ENCODE results near the gene ZMPSTE24.

ZMPSTE24 gene

DNA sequence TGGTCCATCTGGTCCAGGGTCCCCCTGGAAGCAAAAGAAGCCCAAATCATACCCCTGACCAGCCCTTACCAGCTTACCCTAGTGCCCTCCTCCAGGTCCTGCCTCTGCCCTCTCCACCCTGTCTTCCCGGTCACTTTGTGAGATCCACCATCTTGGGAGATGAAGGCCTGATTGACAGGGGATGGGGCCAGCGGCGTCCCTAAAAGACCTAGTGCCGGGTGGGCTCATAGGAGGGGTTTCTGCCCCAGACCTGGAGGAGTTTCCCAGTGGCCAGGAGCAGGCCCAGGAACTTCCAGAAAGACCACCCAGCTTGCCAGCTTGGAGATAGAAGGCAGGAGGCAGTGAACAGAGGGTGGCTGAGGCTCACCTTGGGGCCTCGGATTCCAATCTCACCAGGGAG is 53.7 kb downstream of the ZMPSTE24 start:
- Histone ChIP-seq H3K36me3 (ENCODE audit: control insufficient read depth, insufficient read depth, low read length) (peaks cover 3% of the 10 kb centered on the region; the same call in 1 of the 2 replicates), H3K4me3 (ENCODE audit: low read length) (no peak overlapping the region), H3K27ac (ENCODE audit: low read length) (no peak overlapping the region), H3K9me3 (ENCODE audit: control insufficient read depth, insufficient read depth, low read length) (no peaks in the 10 kb centered on the region), H3K4me1 (ENCODE audit: control insufficient read depth, insufficient read depth, low read length) (no peaks in the 10 kb centered on the region), H3K27me3 (ENCODE audit: control insufficient read depth, insufficient read depth, low read length) (peaks cover 14% of the 10 kb centered on the region)
- no CpG with 5 or more reads among the region's 5 CpGs for WGBS (ENCODE audit: insufficient coverage, insufficient read length)
- DNase-seq (ENCODE audit: low read depth, low spot score): no peak

DNA sequence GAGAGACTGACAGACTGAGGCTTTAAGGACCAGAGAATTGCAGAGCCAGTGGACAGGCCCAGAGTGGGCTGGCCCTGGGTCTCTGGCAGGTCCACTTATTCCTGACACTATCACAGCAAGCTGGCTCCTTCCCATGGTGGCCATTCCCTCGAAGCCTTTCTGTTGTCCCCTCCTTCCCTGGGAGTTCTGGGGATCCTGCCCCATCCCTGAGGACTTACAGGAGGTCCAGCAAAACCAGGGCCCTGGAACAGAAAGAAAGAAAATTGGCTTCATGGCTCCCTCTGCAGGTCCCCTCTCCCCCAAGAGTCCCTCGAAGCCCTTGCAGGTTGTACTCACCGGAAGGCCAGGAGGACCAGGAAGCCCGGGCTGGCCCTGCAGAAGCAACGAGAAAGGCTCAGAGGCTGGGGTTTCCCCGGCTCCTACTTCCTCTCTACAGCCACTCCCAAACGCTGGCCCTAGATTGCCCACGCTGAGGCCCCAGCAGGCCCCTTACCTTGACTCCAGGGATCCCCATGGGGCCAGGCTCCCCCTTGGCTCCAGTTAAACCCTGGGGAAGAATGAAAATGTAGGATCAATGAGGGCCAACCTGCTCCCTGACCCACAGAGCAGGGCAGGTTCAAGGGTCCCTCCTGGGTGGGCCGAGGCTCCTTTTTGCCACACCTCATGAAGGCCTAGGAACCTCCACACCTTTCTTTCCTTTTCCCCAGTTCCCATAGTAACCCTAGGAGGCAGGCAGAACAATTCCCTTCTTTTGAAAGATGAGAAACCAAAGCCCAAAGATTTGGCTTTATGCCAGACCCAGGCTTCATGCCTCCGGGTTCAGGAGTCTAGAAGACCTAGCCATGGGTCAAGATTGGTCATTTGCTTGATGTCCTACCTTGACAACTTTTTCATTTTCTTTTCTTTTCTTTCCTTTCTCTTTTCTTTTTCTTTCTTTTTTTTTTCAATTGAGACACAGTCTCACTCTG is 54.5 kb downstream of the ZMPSTE24 start:
- Histone ChIP-seq H3K9me3 (ENCODE audit: control insufficient read depth, insufficient read depth, low read length) (no peaks in the 10 kb centered on the region), H3K4me1 (ENCODE audit: control insufficient read depth, insufficient read depth, low read length) (no peaks in the 10 kb centered on the region; the same call in 1 of the 2 replicates), H3K4me3 (ENCODE audit: low read length) (no peak overlapping the region), H3K27ac (ENCODE audit: low read length) (no peak overlapping the region), H3K27me3 (ENCODE audit: control insufficient read depth, insufficient read depth, low read length) (peaks cover 21% of the 10 kb centered on the region), H3K36me3 (ENCODE audit: control insufficient read depth, insufficient read depth, low read length) (peaks cover 3% of the 10 kb centered on the region; the same call in 1 of the 2 replicates)
- WGBS (ENCODE audit: insufficient coverage, insufficient read length): no CpG with 5 or more reads among the region's 10 CpGs
- no peak for DNase-seq (ENCODE audit: low read depth, low spot score)

DNA sequence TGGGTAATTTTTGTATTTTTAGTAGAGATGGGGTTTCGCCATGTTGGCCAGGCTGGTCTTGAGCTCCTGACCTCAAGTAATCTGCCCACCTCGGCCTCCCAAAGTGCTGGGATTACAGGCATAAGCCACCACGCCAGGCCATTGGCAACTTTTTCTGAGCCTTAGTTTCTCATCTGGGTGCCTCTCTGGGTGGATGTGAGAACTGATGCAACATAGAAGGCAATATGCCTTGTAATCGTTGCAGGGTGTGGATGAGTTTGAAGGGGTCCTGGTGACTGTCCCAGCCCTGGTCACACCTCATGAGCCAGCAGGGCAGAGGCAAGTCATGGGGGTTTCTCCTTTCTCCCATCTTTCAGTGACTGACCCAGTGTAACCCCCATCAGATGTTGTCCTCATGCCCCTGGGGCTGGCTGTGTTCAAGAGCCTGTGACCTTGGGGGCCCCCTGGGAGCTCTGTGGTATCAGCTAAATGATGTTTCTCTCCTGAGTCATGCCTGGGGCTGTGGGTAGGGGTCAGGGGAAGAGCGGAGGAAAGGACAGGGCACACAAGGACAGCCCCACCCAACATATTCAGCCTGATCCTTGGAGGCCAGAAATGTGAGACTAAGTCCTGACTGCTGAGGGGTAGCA is 55.4 kb downstream of the ZMPSTE24 start:
- peaks cover 3% of the 10 kb centered on the region; the same call in 1 of the 2 replicates for H3K36me3 ChIP-seq (ENCODE audit: control insufficient read depth, insufficient read depth, low read length)
- no peak for DNase-seq (ENCODE audit: low read depth, low spot score)
- H3K27ac ChIP-seq (ENCODE audit: low read length): no peak overlapping the region
- peaks cover 25% of the 10 kb centered on the region for H3K27me3 ChIP-seq (ENCODE audit: control insufficient read depth, insufficient read depth, low read length)
- H3K9me3 ChIP-seq (ENCODE audit: control insufficient read depth, insufficient read depth, low read length): no peaks in the 10 kb centered on the region
- H3K4me3 ChIP-seq (ENCODE audit: low read length): no peak overlapping the region
- no CpG with 5 or more reads among the region's 5 CpGs for WGBS (ENCODE audit: insufficient coverage, insufficient read length)
- no peaks in the 10 kb centered on the region; the same call in 1 of the 2 replicates for H3K4me1 ChIP-seq (ENCODE audit: control insufficient read depth, insufficient read depth, low read length)

DNA sequence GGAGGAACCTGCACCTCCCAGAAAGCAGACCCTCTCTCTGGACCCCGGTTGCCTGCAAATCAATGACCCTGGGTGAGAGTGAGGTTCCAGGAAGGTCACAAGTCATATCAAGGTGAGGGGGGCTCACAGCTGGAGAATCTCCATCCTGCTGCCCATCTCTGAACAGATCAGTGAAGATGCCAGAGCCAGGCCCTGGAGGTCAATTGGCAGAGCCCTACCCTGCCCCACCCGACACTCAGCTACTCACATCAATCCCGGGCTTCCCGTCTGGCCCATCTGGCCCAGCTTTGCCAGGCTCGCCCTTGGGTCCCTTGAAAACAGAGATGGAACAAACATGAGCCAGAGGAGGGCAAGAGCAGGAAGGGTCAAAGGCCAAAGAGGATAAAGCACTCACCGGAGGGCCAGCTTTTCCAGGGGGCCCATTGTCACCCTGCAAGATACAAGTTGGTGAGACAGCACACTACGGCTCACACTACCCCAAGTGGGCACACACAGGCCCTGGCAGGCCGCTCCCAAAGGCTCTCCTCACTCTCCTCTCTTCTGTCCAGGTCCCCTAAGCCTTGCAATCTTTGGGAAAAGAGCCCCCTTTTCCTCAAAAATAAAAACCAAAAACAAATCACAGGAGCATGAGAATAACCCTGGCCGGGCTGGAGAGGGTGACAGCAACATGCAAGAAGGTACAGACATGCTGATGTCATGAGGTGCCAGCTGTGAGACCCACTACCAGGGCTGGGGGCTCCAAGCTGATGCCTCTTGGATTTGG is 56.1 kb downstream of the ZMPSTE24 start:
- Histone ChIP-seq H3K4me3 (ENCODE audit: low read length) (no peak overlapping the region), H3K27me3 (ENCODE audit: control insufficient read depth, insufficient read depth, low read length) (peaks cover 27% of the 10 kb centered on the region)
- DNase-seq (ENCODE audit: low read depth, low spot score): no peak

DNA sequence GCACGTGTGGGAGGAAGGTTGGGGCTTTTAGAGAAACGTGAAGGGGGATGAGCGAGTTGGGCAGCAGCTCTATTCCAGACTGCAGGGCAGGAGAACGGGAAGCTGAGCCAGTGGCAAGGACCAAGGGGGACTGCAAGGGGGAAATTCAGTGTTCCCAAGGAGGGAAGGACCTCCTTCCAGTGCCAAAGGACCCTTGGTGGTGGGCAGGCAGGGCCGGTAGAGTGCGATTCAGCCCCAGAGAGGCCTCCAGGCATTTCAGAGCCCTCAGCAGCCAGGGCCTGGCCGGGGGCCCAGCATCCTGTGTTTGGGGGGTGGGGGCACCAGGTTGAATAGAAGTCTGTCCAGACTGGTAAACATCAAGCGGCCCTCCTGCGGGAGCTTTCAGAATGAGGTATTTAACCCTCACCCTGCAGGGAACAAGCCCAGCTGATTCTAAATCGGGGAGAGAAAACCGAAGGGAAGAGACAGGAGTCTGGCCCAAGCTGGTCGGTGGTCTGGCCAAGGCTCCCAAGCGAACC is 56.7 kb downstream of the ZMPSTE24 start:
- H3K4me3 ChIP-seq (ENCODE audit: low read length): no peak overlapping the region; the same call in 1 of the 2 replicates
- H3K27me3 ChIP-seq (ENCODE audit: control insufficient read depth, insufficient read depth, low read length): peaks cover 27% of the 10 kb centered on the region
- WGBS (ENCODE audit: insufficient coverage, insufficient read length): no CpG with 5 or more reads among the region's 13 CpGs
- H3K4me1 ChIP-seq (ENCODE audit: control insufficient read depth, insufficient read depth, low read length): no peaks in the 10 kb centered on the region; the same call in 1 of the 2 replicates
- H3K9me3 ChIP-seq (ENCODE audit: control insufficient read depth, insufficient read depth, low read length): no peaks in the 10 kb centered on the region
- no peak overlapping the region for H3K27ac ChIP-seq (ENCODE audit: low read length)
- no peak for DNase-seq (ENCODE audit: low read depth, low spot score)
- peaks cover 3% of the 10 kb centered on the region; the same call in 1 of the 2 replicates for H3K36me3 ChIP-seq (ENCODE audit: control insufficient read depth, insufficient read depth, low read length)

More for the DNA sequence above, 56.1 kb downstream of the ZMPSTE24 start:
- Histone ChIP-seq H3K9me3 (ENCODE audit: control insufficient read depth, insufficient read depth, low read length) (no peaks in the 10 kb centered on the region), H3K36me3 (ENCODE audit: control insufficient read depth, insufficient read depth, low read length) (peaks cover 3% of the 10 kb centered on the region; the same call in 1 of the 2 replicates), H3K4me1 (ENCODE audit: control insufficient read depth, insufficient read depth, low read length) (no peaks in the 10 kb centered on the region; the same call in 1 of the 2 replicates), H3K27ac (ENCODE audit: low read length) (no peak overlapping the region)
- WGBS (ENCODE audit: insufficient coverage, insufficient read length): no CpG with 5 or more reads among the region's 9 CpGs

DNA sequence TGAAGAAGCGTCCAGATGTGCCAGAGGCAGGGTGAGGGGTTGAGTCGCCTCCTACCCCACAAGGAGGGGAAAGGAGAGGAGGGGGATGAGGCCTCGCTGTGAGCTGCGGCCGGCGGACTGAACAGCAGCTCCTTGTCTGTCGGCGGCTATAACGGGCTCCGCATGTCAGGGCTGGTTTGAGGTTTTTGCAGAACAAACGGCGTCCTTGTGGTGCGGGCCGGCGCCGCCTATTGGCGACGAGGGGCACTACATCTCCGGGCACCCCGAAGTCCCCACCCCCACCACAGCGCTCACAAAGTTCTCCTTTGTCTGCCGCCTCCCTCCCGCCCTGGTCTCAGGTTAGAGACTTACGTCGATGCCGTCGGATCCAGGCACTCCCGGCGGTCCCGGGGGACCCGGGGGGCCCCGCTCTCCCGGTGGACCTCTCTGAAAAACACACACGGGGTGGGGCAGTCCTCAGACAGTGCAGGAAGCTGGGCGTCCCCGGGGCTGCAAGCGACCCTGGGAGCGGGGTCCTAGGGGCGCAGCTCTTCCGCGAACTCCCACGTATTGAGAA is 57.3 kb downstream of the ZMPSTE24 start:
- Histone ChIP-seq H3K4me1 (ENCODE audit: control insufficient read depth, insufficient read depth, low read length) (no peaks in the 10 kb centered on the region; the same call in 1 of the 2 replicates), H3K27ac (ENCODE audit: low read length) (no peak overlapping the region), H3K27me3 (ENCODE audit: control insufficient read depth, insufficient read depth, low read length) (peaks cover 27% of the 10 kb centered on the region), H3K36me3 (ENCODE audit: control insufficient read depth, insufficient read depth, low read length) (peaks cover 3% of the 10 kb centered on the region; the same call in 1 of the 2 replicates), H3K9me3 (ENCODE audit: control insufficient read depth, insufficient read depth, low read length) (no peaks in the 10 kb centered on the region), H3K4me3 (ENCODE audit: low read length) (peak overlapping the region; percentile 26; the same call in 1 of the 2 replicates)
- DNase-seq (ENCODE audit: low read depth, low spot score): peak; percentile 70
- no CpG with 5 or more reads among the region's 42 CpGs for WGBS (ENCODE audit: insufficient coverage, insufficient read length)

DNA sequence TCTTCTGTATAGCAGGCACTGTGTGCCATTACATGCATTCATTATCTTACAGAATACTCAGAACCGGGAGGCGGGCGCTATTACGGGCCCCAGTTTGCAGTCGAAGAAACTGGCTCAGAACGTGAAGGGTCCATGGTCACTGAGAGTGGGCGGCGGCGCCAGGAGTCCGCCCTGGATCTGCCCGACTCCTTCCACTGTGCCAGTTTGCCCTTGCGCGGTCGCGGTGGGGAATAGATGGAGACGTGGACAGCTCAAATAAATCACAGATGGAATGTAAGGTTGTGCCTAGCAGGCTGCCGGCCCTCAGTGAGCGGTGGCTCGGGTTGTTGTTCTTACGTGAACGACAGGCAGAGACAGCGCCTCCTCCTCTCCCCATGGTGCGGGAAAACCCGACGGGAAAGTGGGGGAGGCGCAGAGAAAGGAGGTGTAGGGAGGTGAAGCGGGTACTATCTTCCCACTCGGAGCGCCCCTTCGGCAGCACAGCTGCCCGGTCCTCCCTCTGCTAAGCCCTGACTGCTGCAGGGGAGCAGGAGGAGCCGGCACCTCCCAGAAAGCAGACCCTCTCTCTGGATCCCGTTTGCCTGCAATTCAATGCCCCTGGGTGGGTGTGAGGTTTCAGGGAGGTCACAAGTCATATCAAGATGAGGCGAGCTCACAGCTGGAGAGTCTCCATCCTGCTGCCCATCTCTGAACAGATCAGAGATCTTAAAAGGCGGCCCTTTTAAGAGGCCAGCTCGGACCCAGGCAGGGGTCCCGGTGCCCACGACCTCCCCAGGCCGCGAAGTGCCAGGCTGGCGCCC is 58.0 kb downstream of the ZMPSTE24 start:
- H3K4me1 ChIP-seq (ENCODE audit: control insufficient read depth, insufficient read depth, low read length): no peaks in the 10 kb centered on the region; the same call in 1 of the 2 replicates
- DNase-seq (ENCODE audit: low read depth, low spot score): no peak
- peaks cover under 1% of the 10 kb centered on the region; the same call in 1 of the 2 replicates for H3K36me3 ChIP-seq (ENCODE audit: control insufficient read depth, insufficient read depth, low read length)
- no peaks in the 10 kb centered on the region for H3K9me3 ChIP-seq (ENCODE audit: control insufficient read depth, insufficient read depth, low read length)
- WGBS (ENCODE audit: insufficient coverage, insufficient read length): no CpG with 5 or more reads among the region's 41 CpGs
- H3K27ac ChIP-seq (ENCODE audit: low read length): no peak overlapping the region
- peak overlapping the region; percentile 48; the same call in 1 of the 2 replicates for H3K4me3 ChIP-seq (ENCODE audit: low read length)
- H3K27me3 ChIP-seq (ENCODE audit: control insufficient read depth, insufficient read depth, low read length): peaks cover 27% of the 10 kb centered on the region

DNA sequence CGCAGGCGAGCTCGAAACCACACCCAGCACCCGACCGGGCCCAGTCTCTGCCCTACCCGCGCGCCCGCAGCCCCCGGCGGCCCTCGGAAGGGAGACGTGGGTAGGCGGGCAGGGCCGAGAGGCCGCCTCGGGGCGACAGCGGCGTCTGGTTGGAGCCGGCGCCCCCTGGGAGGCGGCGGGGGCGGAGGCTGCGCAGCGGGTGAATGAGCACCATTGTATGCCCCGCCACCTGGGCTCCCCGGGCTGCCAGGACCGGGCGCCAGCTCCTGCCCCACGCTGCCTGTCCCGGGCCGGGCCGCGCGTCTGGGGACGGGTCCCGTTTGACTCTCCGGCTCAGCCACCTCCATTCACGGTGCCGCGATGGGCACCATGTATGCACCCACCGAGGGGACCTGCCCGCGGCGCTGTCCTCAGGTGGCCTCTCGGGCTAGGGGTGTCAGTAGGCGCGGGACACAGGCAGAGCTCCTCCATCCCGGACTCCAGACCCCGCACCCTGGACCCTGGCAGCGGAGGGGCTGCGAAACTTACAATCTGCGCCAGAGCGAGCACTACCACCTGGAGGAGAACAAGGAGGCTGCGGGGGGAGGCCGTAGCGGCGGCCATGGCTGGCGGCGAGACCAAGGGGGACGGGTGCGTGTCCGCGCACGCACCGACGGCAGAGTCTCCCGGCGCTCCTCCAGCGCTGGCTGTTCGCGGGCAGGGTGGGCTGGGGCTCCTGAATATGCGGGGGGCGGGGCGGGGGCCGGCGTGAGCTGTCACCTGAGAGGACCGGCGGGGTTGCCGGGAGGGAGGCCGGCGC is 58.8 kb downstream of the ZMPSTE24 start, which contains the start of gene COL9A2:
Gene COL9A2, minus strand, starts transcription at position 692 of the 799 bp plus-strand sequence. Its CDS starts 89 bp downstream, at position 603.
- Histone ChIP-seq H3K9me3 (ENCODE audit: control insufficient read depth, insufficient read depth, low read length) (no peaks in the 10 kb centered on the region), H3K4me3 (ENCODE audit: low read length) (peak within 1 kb of the TSS; percentile 48; the same call in 1 of the 2 replicates), H3K36me3 (ENCODE audit: control insufficient read depth, insufficient read depth, low read length) (no peaks in the 10 kb centered on the region), H3K27ac (ENCODE audit: low read length) (no peak within 1 kb of the TSS), H3K27me3 (ENCODE audit: control insufficient read depth, insufficient read depth, low read length) (peaks cover 27% of the 10 kb centered on the region), H3K4me1 (ENCODE audit: control insufficient read depth, insufficient read depth, low read length) (no peaks in the 10 kb centered on the region; the same call in 1 of the 2 replicates)
- no peak for DNase-seq (ENCODE audit: low read depth, low spot score)
- WGBS (ENCODE audit: insufficient coverage, insufficient read length): no CpG with 5 or more reads among the region's 84 CpGs

Measured in iPS DF 6.9 (cell line).